Measurements from ENCODE around the gene DGKB.

- TF ChIP-seq CTCF (conservative IDR thresholded peaks at IDR 0.05 in 1 of 2, IDR thresholded peaks at IDR 0.05 in 1 of 2; ENCODE audit: low read depth in 1 of 2, low read length in 2 of 2) (no peak), EZH2 (IDR thresholded peaks at IDR 0.05; ENCODE audit: low read length, missing control alignments) (no peak)
Measured at GRCh38 chr7:14504134-14504533, 398.4 kb downstream of the DGKB start.
